GM12892 (cell line): ENCODE data around the gene MFSD8.
"Not testable (repeated sequence)": the region's sequence is repeated elsewhere in the genome, so short reads cannot be mapped to it uniquely, and the experiment has no call there.

Source experiments
- DNase-seq: peaks from one replicate; pipeline ENCODE4 v3.0.0; 2011; ENCODE audit not compliant: insufficient read length
- FAIRE-seq: peaks from 2 replicates; lab custom pipeline; 2011; peaks lifted over from hg19 to GRCh38; lab: Jason Lieb, UNC
- POLR2A ChIP-seq: IDR thresholded peaks from 2 replicates; pipeline ENCODE4 v1.6.1; 2011; ENCODE audit warnings: low read depth, low read length, control low read depth
- POLR2AphosphoS5 ChIP-seq: IDR thresholded peaks from 2 replicates; pipeline ENCODE4 v1.6.1; 2011; ENCODE audit warnings: low read depth, low read length, control low read depth
- TAF1 ChIP-seq: IDR thresholded peaks from 2 replicates; pipeline ENCODE4 v1.6.1; 2011; ENCODE audit warnings: low read depth, mild to moderate bottlenecking, control low read depth, low read length, borderline replicate concordance

MFSD8 gene

DNA sequence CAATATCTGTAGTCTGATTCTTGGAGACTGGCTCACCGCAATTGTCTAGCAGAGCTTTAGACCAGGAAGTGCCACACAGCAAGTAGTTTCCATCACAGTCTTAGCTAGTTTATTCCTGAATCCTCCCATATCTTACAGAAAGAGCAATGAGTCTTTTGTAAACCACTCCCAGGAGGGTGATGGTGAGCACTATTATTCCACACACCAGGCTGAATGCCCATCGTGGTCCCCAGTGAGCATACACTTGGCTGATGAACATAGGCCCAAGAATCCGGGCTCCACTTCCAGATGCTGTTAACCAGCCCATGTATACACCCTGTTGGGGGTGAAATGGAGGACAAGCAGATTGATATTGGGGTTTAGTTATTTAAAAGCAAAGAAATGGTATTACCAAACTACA lies 44.5 kb downstream of the MFSD8 start:
- no peak for FAIRE-seq
- TF ChIP-seq TAF1, result no peak
- no peak for TF ChIP-seq POLR2A
- no peak for TF ChIP-seq POLR2AphosphoS5
- no peak for DNase-seq

DNA sequence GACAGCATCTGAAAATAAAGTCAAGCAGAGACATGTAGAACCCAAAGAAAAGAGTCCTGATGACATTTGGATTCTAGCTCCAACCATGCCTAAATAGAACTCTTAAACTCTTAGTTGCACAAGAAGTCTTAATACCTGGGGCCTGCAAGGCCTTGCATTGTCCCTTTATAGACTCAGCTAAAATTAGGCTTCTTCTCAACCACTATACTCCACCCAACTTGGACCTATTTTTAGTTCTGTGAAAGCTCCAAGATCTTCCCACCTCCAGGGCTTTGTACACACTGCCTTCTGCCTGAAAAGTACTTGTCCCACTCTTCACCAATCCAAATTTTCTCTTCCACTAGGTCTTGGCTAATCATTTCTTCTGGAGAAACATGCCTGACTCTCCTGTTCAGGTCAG lies 47.8 kb downstream of the MFSD8 start:
- FAIRE-seq (no peak), DNase-seq (no peak)
- TF ChIP-seq POLR2AphosphoS5 (no peak), POLR2A (no peak), TAF1 (no peak)

DNA sequence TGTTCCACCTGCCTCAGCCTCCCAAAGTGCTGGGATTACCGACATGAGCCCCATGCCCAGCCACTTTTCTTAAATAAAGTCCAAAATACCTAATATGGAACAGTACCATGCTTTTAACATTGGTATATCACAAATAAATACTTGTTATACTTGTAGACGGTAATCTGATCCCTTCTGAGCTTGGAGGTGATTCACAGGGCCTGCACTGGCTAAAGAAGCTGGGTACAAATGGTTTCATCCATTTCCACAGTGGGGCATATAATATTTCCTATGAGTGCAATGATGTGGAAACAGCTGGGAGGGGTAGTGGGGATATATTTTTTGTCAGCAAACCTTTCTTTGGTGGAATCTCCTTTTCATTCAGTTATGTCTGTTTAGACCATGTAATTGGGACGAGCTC lies 48.5 kb downstream of the MFSD8 start:
- DNase-seq (no peak), FAIRE-seq (no peak)
- no peak for TF ChIP-seq POLR2AphosphoS5
- TF ChIP-seq POLR2A, result no peak
- no peak for TF ChIP-seq TAF1

DNA sequence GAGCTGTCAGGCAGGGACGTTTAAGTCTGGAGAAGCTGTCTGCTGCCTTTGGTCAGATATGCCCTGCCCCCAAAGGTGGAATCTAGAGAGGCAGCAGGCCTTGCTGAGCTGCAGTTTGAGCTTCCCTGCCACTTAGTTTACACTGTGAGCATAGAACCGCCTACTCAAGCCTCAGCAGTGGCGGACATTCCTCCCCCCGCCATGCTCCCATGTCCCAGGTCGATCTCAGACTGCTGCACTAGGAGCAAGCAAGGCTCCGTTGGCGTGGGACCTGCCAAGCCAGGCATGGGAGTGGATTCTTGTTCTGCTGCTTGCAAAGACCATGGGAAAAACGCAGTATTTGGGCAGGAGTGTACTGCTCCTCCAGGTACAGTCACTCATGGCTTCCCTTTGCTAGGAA lies 59.9 kb downstream of the MFSD8 start:
- TF ChIP-seq POLR2A (no peak), POLR2AphosphoS5 (no peak), TAF1 (no peak)
- no peak for DNase-seq
- no peak for FAIRE-seq

DNA sequence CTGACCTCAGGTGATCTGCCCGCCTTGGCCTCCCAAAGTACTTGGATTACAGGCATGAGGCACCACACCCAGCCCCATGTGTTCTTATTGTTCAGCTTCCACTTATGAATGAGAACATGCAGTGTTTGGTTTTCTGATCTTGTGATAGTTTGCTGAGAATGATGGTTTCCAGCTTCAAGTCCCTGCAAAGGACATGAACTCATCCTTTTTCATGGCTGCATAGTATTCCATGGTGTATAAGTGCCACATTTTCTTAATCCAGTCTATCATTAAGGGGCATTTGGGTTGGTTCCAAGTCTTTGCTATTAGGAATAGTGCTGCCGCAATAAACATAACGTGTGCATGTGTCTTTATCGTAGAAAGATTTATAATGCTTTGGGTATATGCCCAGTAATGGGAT lies 65.3 kb downstream of the MFSD8 start:
- not testable (repeated sequence) for FAIRE-seq

DNA sequence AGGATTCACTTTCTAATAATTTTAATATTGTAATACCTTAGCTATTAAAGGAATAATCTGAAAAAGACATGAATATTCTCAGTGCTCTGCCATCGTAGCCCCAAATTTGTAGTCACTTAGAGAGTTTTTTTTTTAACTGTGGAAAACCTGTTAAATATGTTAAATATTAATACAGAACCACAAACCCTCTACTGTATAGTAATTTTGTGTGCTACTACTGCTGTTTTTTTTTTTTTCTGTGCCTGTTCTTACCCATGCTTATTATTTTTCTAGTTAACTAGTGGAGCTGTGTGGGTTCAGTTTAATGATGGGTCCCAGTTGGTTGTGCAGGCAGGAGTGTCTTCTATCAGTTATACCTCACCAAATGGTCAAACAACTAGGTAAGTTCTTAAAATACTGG lies 68.4 kb downstream of the MFSD8 start:
- FAIRE-seq, result no peak
- no peak for TF ChIP-seq TAF1
- DNase-seq, result no peak

More for the DNA sequence above, 65.3 kb downstream of the MFSD8 start:
- DNase-seq, result not testable (repeated sequence)

DNA sequence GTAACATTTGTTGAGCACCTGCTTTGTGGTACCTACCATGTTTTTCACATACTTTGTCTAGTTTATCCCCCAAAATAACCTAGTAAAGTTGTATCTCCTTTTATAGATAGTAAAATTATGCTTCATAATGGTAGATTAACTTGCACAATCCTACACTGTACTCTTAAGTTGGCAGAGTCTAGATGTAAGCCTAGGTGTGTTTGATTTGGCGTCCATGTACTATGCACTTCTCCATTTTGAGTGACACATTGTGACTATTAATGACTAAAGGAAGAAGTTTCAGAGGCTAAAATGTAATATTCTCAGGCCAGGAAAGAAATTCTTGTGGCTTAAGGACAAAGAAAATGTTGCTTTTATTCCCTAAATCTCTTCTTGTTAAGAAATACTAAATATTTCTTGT lies 68.9 kb downstream of the MFSD8 start:
- TF ChIP-seq POLR2A, result no peak
- no peak for TF ChIP-seq POLR2AphosphoS5
- no peak for TF ChIP-seq TAF1
- FAIRE-seq, result no peak
- no peak for DNase-seq

DNA sequence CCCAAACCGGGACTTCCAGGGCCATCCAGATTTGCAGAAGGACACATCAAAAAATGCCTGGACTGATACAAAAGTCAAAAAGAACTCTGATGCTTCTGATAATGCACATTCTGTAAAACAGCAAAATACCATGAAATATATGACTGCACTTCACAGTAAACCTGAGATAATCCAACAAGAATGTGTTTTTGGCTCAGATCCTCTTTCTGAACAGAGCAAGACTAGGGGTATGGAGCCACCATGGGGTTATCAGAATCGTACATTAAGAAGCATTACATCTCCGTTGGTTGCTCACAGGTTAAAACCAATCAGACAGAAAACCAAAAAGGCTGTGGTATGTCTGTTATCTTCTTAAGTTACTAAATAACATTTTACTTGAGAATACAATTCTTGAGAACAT lies 75.1 kb downstream of the MFSD8 start:
- TF ChIP-seq POLR2A, result no peak
- no peak for TF ChIP-seq TAF1
- TF ChIP-seq POLR2AphosphoS5, result no peak
- DNase-seq (no peak), FAIRE-seq (peak; percentile 48)

DNA sequence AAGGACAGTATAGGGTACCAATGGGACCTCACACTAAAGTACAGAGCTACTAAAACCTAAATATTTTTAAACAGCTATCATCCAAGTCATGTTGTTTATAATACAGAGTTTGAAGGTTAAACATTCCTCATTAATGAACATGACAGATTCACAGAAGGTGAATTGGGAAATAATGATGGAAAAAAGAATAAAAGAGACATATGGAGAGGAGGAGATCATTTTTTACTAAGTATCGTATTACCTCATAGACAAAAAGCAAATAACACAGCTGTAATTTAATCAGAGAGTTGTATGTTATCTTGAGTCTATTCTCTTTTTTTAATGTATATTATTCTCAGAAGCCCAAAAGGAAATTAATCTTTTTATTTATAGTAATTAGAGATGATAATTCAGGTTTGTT lies 76.4 kb downstream of the MFSD8 start:
- DNase-seq (no peak), FAIRE-seq (no peak)
- no peak for TF ChIP-seq POLR2A
- no peak for TF ChIP-seq TAF1
- no peak for TF ChIP-seq POLR2AphosphoS5

DNA sequence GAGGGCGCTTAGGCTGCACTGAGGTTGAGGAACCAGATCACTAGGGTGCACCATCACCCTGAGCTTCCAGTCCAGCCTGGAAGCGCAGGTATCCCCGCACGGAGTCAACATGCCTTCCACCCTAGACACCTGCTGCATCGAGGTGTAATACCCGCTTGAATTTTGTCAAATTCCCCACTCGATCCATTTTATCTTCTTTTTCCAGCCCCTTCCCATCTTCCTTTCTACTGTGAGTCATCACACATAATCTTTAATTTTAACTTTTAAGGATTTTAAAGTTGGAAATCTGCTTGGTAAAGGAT lies 83.5 kb downstream of the MFSD8 start:
- TF ChIP-seq POLR2A (no peak), TAF1 (no peak), POLR2AphosphoS5 (no peak)
- DNase-seq (no peak), FAIRE-seq (no peak)

DNA sequence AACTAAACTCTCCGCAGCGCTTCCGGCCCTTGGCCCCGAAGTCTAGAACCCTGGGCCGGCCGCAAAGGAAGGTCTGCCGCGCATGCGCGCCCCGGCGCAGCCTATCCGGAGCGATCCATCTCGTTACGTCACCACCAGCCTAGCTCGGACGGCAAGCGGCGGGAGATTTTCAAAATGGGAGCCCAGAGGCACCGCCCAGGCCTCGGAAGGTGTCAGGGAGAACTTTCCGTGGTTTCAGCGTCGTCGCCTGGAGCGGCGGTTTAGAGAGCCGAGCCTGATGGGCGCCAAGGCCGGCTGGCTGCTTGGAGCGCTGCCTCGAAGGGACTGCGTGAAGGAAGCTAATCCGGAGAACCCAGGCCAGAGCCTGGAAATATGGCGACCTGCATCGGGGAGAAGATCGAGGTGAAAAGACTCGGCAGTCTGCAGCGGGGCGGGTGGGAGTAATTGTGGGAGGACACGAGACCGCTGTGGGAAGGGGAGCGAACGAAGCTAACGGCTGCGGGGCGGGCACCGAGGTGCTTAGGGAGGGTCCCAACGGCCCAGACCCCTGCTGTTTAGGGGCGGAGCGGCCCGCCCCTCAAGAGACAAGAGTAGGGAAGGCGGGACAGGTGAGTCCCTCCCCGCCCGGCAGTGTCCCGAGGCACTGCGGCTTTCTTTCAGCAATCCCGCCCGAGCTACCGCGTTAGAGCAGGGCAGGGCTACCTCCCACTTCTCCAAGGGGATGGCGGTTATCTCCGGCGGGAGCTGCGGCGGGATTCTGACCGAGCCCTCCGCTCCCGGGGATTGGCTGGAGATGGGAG lies 84.0 kb downstream of the MFSD8 start, which contains the start of gene PLK4:
Gene PLK4, plus strand, starts transcription at position 131 of the 800 bp plus-strand sequence. Its CDS starts 242 bp downstream, at position 373.
- peak; percentile 74 for DNase-seq
- TF ChIP-seq TAF1 (peak; percentile 83; the same call in 1 of the 2 replicates), POLR2AphosphoS5 (peak; percentile 71), POLR2A (peak; percentile 81; the same call in 1 of the 2 replicates)

DNA sequence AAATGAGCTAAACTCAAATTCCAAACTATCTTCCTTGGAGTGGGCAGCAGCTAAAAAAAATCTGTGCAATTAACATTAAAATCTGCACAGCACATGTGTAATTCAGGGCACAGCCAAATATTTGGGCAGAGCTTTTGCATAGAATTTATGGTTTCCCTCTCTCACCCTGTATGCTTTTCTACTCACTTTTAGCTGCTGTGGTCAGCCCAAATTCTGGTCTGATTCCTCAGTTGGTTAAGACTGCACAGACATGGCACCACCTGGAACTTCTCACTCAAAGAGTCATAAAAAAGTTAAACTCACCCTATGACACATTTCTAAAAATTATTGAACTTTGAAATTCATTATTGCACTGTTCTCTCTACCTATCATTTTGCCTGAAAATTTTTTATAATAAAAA lies 89.2 kb downstream of the MFSD8 start:
- TF ChIP-seq TAF1 (no peak), POLR2A (no peak)
- DNase-seq, result no peak
- FAIRE-seq, result no peak

More for the DNA sequence above, 84.0 kb downstream of the MFSD8 start, which contains the start of gene PLK4:
- FAIRE-seq, result peak; percentile 97
